DOHH2 (cell line): ENCODE results near the gene TSGA10.

Experiments
- CTCF ChIP-seq: fragments of 200-600 bp; sonication (generic); IDR thresholded peaks from one replicate; pipeline ENCODE4 v1.5.1; 2014; ENCODE audit warnings: antibody characterized with exemption, mild to moderate bottlenecking, low read depth, low read length; ENCODE audit not compliant: poor library complexity, severe bottlenecking
- EZH2phosphoT487 ChIP-seq: fragments of 200-600 bp; sonication (generic); IDR thresholded peaks from 2 replicates; pipeline ENCODE4 v1.6.1; 2017; ENCODE audit warnings: borderline replicate concordance, mild to moderate bottlenecking, antibody characterized with exemption, low read length, moderate library complexity, mixed read lengths

- TF ChIP-seq EZH2phosphoT487 (no peak), CTCF (no peak)
These were observed 58.0 kb downstream of the TSGA10 start for GRCh38 chr2:99096728-99097127.
